ENCODE data around the gene PLXDC2. TPM values are rescaled to one million over a fixed set of nuclear protein-coding genes. Genes with fewer than 3 reads are reported as not detected.

The PLXDC2 gene
- total RNA-seq, 1 donor from 2014 or later = 129 TPM

DNA sequence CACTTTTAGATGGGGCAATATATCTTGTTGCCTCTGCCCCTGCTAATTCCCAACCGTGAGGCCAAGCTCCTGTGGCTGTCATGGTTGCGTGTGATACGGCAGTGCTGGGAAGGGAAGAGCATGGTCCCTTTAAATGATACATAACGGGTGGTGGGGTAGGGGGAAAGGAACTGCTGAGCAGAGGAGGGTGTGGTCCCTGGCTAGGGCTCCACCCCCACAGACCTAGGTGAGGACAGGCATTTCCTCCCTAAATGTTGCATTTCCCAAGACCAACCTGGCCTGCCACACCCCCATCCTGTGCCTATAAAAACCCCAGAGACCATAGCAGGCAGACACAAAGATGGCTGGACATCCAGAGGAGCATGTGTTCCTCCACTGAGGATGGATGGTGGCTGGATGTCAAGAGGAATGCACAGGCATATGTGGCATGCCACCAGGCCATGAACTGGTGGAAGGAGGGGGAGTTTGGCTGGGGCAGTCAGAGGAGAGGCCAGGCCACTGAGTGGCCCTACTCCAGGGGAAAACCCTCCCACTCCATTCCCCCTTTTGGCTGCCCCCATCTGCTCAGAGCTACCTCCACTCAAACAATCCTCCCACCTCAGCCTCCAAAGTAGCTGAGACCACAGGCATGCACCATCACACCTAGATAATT, 104.0 kb downstream of the PLXDC2 start:
- DNase-seq = no peak
- intact Hi-C loops (cut with DNase I) = no loop called here
- no peak overlapping the region for H3K4me3 ChIP-seq

DNA sequence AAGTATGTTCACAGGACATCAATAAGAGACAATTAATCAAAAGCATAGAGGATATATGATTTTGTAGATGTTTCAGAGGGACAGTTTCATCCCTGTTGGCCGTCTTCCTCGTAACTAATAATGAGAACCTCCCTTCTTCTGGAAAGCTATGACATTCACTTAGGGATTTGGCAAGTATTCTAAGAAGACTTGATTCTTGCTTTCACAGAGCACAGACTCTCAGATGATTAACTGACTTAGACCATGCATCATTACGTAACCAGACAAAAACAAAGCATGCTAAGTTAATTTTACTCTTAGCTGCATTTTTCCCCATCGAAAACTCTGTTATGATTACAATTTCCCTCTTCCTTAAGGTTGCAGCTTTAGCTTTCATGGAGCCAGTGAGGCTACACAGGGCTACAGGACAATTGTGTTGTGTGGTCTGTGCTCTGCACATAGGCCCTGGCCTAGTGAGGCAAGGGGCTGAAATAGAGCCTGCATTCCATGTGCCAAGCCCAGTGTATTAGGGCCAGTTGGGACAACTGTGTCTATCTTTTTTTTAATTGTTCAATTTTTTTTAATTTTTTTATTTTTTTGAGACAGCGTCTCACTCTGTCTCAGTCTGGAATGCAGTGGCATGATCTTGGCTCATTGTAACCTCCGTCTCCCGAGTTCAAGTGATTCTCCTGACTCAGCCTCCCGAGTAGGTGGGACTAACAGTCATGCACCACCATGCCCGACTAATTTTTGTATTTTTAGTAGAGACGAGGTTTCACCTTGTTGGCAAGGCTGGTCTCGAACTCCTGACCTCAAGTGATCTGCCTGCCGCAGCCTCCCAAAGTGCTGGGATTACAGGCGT, 105.3 kb downstream of the PLXDC2 start:
- H3K9me3 ChIP-seq = no peaks in the 10 kb centered on the region
- no peak overlapping the region for H3K4me3 ChIP-seq
- intact Hi-C loops (cut with DNase I) = no loop called here
- TF ChIP-seq, protein P1, sequence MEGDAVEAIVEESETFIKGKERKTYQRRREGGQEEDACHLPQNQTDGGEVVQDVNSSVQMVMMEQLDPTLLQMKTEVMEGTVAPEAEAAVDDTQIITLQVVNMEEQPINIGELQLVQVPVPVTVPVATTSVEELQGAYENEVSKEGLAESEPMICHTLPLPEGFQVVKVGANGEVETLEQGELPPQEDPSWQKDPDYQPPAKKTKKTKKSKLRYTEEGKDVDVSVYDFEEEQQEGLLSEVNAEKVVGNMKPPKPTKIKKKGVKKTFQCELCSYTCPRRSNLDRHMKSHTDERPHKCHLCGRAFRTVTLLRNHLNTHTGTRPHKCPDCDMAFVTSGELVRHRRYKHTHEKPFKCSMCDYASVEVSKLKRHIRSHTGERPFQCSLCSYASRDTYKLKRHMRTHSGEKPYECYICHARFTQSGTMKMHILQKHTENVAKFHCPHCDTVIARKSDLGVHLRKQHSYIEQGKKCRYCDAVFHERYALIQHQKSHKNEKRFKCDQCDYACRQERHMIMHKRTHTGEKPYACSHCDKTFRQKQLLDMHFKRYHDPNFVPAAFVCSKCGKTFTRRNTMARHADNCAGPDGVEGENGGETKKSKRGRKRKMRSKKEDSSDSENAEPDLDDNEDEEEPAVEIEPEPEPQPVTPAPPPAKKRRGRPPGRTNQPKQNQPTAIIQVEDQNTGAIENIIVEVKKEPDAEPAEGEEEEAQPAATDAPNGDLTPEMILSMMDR (IDR thresholded peaks at IDR 0.05) = no peak
- DNase-seq = no peak
- peaks cover 17% of the 10 kb centered on the region for H3K4me1 ChIP-seq
- H3K36me3 ChIP-seq = no peaks in the 10 kb centered on the region
- peak; percentile 12 for ATAC-seq
- H3K27me3 ChIP-seq = no peaks in the 10 kb centered on the region
- H3K27ac ChIP-seq = peak overlapping the region; percentile 44

More for the DNA sequence above, 104.0 kb downstream of the PLXDC2 start:
- H3K27me3 ChIP-seq = no peaks in the 10 kb centered on the region
- H3K9me3 ChIP-seq = no peaks in the 10 kb centered on the region
- H3K27ac ChIP-seq = no peak overlapping the region
- H3K36me3 ChIP-seq = no peaks in the 10 kb centered on the region
- peaks cover 17% of the 10 kb centered on the region for H3K4me1 ChIP-seq
- ATAC-seq = peak; percentile 43
- TF ChIP-seq, protein P1 (IDR thresholded peaks at IDR 0.05) = no peak

DNA sequence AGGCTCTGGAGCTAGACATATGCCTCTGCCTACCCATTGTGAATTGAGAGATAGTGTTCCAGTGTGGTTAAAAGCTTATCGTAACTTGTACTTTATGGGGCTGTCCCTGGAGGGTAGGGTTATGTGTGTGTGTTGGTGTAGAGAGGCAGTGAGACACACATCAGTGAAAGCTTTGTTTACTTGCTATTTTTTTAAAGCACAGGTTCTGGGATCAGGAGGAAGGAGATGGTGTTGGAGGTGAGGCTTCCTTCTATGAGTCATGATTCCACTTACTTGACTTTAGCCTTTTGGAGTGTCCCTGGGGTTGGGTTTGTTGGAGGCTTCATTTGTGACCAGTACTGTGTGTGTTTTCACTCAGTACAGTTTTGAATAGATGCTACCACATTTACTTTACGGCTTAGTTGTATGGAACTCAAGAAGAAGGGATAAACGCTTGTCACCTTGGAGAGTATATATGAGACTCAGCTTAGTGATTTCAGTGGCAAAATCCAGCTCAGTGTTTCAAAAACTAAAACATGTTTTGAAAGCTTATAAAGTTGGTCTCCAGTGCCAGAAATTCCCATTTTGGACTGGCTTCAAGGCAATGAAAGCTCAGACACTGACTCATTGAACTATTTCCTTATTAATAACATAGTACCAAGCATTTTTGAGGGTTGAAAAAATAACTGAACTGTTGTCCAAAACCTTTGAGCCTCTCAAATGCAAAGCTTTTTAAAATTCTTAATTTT, 106.2 kb downstream of the PLXDC2 start:
- Histone ChIP-seq H3K27me3 (no peaks in the 10 kb centered on the region), H3K4me1 (peaks cover 17% of the 10 kb centered on the region), H3K4me3 (no peak overlapping the region), H3K36me3 (no peaks in the 10 kb centered on the region), H3K27ac (peak overlapping the region; percentile 44), H3K9me3 (no peaks in the 10 kb centered on the region)
- DNase-seq = no peak
- ATAC-seq = no peak
- intact Hi-C loops (cut with DNase I) = no loop called here
- TF ChIP-seq, protein P1 (IDR thresholded peaks at IDR 0.05) = no peak

DNA sequence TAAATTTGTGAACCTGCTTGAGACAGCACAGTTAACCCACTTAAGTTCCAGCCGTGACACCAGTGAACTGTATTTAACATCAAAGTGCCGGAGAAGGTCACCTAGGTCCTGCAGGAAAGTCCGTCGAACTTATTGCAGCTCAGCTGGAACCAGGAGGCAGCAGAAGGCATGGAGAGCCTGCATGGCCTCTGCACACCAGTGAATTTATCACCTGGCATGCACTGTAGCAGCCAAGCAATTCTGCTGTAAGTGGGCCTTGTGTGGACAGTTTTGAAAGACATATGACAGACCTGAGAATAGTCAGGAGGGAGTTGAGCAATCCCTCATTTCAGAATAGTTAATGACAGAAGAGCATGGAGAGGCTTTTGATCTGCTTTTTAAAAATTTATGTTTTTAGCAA, 108.8 kb downstream of the PLXDC2 start:
- ATAC-seq = peak; percentile 21
- no peak for DNase-seq
- Histone ChIP-seq H3K9me3 (no peaks in the 10 kb centered on the region), H3K27me3 (no peaks in the 10 kb centered on the region), H3K27ac (no peak overlapping the region), H3K4me3 (no peak overlapping the region), H3K36me3 (no peaks in the 10 kb centered on the region), H3K4me1 (peaks cover 15% of the 10 kb centered on the region)
- intact Hi-C loops (cut with DNase I) = no loop called here
- TF ChIP-seq, protein P1 (IDR thresholded peaks at IDR 0.05) = no peak

DNA sequence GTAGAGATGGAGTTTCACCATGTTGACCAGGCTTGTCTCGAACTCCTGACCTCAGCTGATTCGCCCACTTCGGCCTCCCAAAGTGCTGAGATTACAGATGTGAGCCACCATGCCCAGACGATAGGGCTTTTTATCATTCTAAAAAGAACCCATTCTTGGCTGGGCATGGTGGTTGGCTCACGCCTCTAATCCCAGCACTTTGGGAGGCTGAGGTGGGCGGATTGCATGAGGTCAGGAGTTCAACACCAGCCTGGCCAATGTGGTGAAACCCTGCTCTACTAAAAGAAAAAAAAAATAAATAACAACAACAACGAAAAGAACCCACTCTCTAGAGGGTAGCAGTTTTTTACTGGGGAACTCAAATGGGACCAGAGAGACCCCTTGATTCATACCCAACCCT, 112.7 kb downstream of the PLXDC2 start:
- TF ChIP-seq, protein P1 (IDR thresholded peaks at IDR 0.05) = no peak
- Histone ChIP-seq H3K4me1 (peaks cover 33% of the 10 kb centered on the region), H3K36me3 (no peaks in the 10 kb centered on the region), H3K9me3 (no peaks in the 10 kb centered on the region), H3K27ac (no peak overlapping the region), H3K4me3 (no peak overlapping the region), H3K27me3 (no peaks in the 10 kb centered on the region)
- intact Hi-C loops (cut with DNase I) = no loop called here
- no peak for DNase-seq
- ATAC-seq = no peak

Measured in upper lobe of right lung (tissue), 1 donor.